RWPE2 (cell line): ENCODE results near the gene ABL2.

Experiments
- ATAC-seq: fragments of 200-7000 bp; cut with Tn5 transposase; 3 replicates; pipeline ENCODE4 v1.9.1; 2021; ENCODE audit warnings: low read depth
- DNase-seq: peaks from one replicate; pipeline ENCODE4 v3.0.0-alpha.2; 2020; ENCODE audit warnings: low spot score
- H3K27ac ChIP-seq: fragments of 450-650 bp; 2 replicates; pipeline ENCODE4 v1.5.1; 2017; ENCODE audit warnings: mild to moderate bottlenecking; ENCODE audit not compliant: poor library complexity, severe bottlenecking
- H3K27me3 ChIP-seq: fragments of 250-450 bp; sonication (Bioruptor Pico); 2 replicates; pipeline ENCODE4 v1.5.1; 2021; ENCODE audit warnings: mild to moderate bottlenecking, moderate library complexity; ENCODE audit not compliant: insufficient read depth, poor library complexity, severe bottlenecking
- H3K36me3 ChIP-seq: fragments of 250-450 bp; sonication (Bioruptor Pico); 2 replicates; pipeline ENCODE4 v1.5.1; 2020; ENCODE audit warnings: low read depth, mild to moderate bottlenecking, moderate library complexity
- H3K4me1 ChIP-seq: fragments of 250-450 bp; sonication (Bioruptor Pico); 2 replicates; pipeline ENCODE4 v1.5.1; 2021; ENCODE audit warnings: mild to moderate bottlenecking, moderate library complexity; ENCODE audit not compliant: insufficient read depth, poor library complexity, severe bottlenecking
- H3K4me3 ChIP-seq: fragments of 250-450 bp; sonication (Bioruptor Pico); 2 replicates; pipeline ENCODE4 v1.5.1; 2021; ENCODE audit warnings: mild to moderate bottlenecking, moderate library complexity; ENCODE audit not compliant: severe bottlenecking
- H3K9me3 ChIP-seq: fragments of 250-450 bp; sonication (Bioruptor Pico); 2 replicates; pipeline ENCODE4 v1.5.1; 2021; ENCODE audit warnings: mild to moderate bottlenecking, moderate library complexity; ENCODE audit not compliant: severe bottlenecking
- TF ChIP-seq, protein P1 (sequence below): fragments of 450-650 bp; IDR thresholded peaks from one replicate; pipeline ENCODE4 v1.5.1; 2017; ENCODE audit warnings: mild to moderate bottlenecking, moderate library complexity; ENCODE audit not compliant: poor library complexity, severe bottlenecking

The ABL2 gene

DNA sequence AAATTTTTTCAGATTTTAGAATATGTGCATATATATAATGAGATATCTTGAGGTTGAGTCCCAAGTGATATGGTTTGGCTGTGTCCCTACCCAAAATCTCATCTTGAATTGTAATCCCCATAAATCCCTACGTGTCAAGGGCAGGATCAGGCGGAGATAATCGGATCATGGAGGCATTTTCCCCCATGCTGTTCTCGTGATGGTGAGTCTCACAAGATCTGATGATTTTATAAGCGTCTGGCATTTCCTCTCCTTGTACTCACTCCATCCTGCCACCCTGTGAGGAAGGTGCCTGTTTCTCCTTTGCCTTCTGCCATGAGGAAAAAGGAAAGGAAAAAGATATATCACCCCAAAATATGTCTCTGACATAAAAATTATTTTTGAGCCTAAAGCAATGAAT, 83.0 kb downstream of the ABL2 start:
- H3K4me3 ChIP-seq = no peak overlapping the region
- TF ChIP-seq, protein P1, sequence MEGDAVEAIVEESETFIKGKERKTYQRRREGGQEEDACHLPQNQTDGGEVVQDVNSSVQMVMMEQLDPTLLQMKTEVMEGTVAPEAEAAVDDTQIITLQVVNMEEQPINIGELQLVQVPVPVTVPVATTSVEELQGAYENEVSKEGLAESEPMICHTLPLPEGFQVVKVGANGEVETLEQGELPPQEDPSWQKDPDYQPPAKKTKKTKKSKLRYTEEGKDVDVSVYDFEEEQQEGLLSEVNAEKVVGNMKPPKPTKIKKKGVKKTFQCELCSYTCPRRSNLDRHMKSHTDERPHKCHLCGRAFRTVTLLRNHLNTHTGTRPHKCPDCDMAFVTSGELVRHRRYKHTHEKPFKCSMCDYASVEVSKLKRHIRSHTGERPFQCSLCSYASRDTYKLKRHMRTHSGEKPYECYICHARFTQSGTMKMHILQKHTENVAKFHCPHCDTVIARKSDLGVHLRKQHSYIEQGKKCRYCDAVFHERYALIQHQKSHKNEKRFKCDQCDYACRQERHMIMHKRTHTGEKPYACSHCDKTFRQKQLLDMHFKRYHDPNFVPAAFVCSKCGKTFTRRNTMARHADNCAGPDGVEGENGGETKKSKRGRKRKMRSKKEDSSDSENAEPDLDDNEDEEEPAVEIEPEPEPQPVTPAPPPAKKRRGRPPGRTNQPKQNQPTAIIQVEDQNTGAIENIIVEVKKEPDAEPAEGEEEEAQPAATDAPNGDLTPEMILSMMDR = no peak
- no peaks in the 10 kb centered on the region for H3K9me3 ChIP-seq
- H3K4me1 ChIP-seq = peaks cover 21% of the 10 kb centered on the region
- no peaks in the 10 kb centered on the region for H3K27me3 ChIP-seq
- no peak for DNase-seq
- peak overlapping the region; percentile 98 for H3K27ac ChIP-seq
- no peak for ATAC-seq
- H3K36me3 ChIP-seq = no peaks in the 10 kb centered on the region

DNA sequence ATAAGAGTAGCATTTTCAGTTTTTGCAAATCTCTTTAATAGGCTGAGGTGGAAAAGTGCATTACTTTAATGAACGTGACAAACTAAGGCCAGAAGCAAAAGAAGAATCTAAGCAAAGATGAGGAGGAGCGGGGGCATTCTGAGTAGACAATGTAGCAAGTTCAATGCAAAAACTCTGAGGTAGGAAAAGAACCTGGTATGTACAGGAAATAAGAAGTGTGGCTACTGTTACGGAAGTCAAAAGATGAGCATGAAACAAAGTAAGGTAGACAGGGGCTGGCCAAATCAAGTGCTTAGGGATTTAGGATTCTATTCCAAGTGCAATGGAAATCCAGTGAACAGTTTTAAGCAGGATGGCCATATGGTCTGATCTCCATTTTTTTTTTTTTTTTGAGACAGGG, 84.0 kb downstream of the ABL2 start:
- Histone ChIP-seq H3K27ac (peak overlapping the region; percentile 98), H3K4me3 (no peak overlapping the region), H3K9me3 (no peaks in the 10 kb centered on the region), H3K27me3 (no peaks in the 10 kb centered on the region), H3K36me3 (peaks cover 3% of the 10 kb centered on the region), H3K4me1 (peaks cover 26% of the 10 kb centered on the region)
- TF ChIP-seq, protein P1 = no peak
- ATAC-seq (no peak), DNase-seq (no peak)

DNA sequence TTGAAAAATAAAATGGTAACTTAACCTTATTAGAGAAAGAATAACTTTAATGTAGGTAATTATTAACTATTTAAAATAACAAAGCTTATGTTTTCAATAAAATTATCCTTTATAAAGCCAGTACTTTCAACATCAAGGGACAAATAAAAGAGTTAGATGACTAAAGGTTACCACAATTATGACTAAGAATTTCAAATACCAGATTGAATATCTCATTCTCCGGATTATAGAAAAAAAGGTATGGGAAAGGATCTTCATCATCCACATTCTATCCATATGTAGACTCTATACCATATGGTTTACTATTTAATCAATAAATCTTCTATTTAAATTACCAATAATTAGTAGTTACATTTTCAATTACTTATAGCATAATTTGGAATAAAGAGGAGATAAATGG, 84.9 kb downstream of the ABL2 start:
- H3K9me3 ChIP-seq = no peaks in the 10 kb centered on the region
- peak overlapping the region; percentile 98 for H3K27ac ChIP-seq
- no peaks in the 10 kb centered on the region for H3K27me3 ChIP-seq
- peaks cover 9% of the 10 kb centered on the region for H3K36me3 ChIP-seq
- ATAC-seq (0 out of 3 replicates have a peak, but pooled peaks have one; percentile 7), DNase-seq (no peak)
- H3K4me1 ChIP-seq = peaks cover 29% of the 10 kb centered on the region
- TF ChIP-seq, protein P1 = no peak
- H3K4me3 ChIP-seq = no peak overlapping the region

DNA sequence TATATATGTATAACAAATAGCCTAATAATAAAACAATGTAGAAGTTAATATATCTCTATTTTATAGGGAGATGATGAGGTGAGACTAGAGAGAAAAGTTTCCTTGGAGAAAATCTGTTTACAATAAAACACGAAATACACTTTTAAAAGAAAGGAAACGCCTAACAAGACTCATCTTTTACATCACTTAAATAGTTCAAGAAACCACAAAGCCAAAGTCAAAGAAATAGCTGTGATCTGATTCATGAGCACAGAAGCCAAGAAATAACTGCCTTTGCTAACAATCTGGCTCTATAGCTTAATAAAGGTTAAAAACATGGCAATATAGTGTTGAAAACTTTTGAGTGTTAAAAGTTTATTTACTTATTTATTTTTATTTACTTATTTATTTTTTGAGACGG, 86.2 kb downstream of the ABL2 start:
- H3K36me3 ChIP-seq = peaks cover 14% of the 10 kb centered on the region
- peak overlapping the region; percentile 98 for H3K27ac ChIP-seq
- H3K9me3 ChIP-seq = no peaks in the 10 kb centered on the region
- DNase-seq = no peak
- H3K27me3 ChIP-seq = no peaks in the 10 kb centered on the region
- TF ChIP-seq, protein P1 = no peak
- H3K4me3 ChIP-seq = peak overlapping the region; percentile 42
- H3K4me1 ChIP-seq = peaks cover 29% of the 10 kb centered on the region
- ATAC-seq = peak; percentile 57

DNA sequence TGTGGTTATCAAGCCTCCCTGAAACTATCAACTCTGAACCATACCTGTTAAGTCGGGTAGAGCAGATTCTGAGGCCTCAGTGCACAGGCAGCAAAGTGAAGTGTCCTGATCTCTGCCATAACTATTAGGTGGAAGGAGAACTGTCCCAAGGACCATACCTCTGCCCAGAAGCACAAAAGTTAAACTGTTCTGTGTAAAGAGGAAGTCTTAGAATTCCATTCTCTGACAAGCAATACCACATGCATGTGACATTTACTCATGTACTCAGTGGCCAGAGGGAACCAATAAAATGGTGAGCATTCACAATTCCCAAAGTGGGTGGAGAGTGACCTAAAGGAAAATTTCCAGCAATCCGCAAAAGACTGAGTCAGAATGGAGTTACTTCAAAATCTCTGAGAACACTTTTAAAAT, 86.6 kb downstream of the ABL2 start:
- DNase-seq = no peak
- Histone ChIP-seq H3K27ac (peak overlapping the region; percentile 98), H3K4me3 (peak overlapping the region; percentile 42), H3K9me3 (no peaks in the 10 kb centered on the region), H3K4me1 (peaks cover 33% of the 10 kb centered on the region), H3K27me3 (no peaks in the 10 kb centered on the region), H3K36me3 (peaks cover 14% of the 10 kb centered on the region)
- ATAC-seq = peak; percentile 85
- TF ChIP-seq, protein P1 = no peak
